GM19372 (cell line): Measurements from ENCODE around the gene GALNT18.

Experiments used
- ATAC-seq: cut with Tn5 transposase; IDR thresholded peaks from one replicate; pipeline ENCODE4 v1.9.1; 2021; ENCODE audit warnings: mild to moderate bottlenecking, low read depth, moderate library complexity; ENCODE audit not compliant: unreplicated experiment

GALNT18 gene

DNA sequence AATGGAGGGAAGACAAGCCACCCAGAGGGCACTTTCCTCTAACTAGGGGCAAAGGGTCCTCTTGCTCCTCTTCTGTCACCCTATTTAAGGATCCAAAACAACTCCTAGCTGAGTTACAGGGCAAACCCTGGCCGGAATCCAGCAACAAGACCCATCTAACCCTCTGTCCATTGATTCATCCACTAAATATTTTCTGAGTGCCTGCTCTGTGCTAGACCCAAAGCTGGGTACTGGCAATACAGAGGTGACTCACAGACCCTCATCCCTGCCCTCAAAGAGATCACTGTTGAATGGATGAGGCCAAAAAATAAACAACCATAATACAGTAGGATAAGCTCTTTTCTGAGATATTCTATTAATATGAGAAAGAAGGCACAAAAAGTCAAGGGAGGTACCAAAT is 4.3 kb upstream of the GALNT18 start:
- no peak for ATAC-seq

DNA sequence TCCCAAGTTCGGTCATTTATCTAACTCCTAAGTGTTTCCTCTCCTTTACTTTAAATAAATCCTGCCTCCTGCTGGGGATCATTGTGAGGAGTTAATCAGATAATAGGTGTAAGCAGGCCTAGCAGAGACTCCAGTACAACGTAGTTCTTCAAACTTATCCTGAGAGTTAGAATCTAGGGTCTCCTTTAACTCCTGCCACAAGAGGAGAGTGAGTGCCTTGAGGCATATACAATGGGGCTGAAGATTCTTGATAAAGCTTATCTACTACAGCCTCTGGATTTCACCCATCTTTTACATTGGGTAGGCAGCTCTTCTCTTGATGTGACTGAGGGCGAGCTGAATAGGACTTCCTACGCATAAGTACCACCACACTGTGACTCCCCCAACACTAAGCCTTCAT is 3.1 kb upstream of the GALNT18 start:
- no peak for ATAC-seq

DNA sequence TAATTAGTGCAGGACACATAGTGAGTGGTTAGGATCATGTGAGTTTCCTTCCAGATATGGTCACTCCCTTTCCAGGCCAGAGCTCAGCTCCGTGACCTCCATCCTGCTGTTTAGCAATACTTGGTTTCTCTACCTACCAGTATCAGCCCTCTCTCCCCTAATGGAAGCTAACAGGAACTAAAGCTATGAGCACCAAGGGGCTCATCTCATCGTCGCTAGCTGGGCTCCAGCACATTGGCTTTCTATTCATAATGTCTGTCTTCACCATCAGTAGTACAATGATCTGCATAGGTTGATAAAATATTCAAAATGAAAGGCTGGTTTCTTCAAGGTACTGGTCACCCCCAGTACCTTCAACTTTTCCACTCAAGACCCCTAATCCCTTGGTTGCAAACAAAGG is 2.4 kb upstream of the GALNT18 start:
- ATAC-seq: no peak

DNA sequence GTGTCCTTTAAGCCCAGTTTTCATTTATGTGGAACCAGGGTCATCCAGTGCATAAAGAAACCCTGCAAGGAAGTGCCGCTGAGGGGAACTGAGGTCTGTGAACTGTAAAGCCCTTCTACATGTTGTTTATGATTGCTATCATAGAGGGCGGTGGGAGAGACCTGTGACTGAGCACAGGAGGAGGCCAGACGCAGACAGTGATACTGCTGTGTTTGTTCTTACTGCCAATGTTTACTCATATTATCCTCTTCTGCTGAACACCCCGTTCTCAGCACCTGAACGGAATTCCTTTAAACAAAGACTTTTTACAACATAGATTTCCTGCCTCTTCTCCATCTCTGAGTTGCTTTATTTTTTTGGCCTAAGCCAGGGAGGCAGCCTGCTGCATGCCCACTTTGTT is 967 bp upstream of the GALNT18 start:
- no peak for ATAC-seq

DNA sequence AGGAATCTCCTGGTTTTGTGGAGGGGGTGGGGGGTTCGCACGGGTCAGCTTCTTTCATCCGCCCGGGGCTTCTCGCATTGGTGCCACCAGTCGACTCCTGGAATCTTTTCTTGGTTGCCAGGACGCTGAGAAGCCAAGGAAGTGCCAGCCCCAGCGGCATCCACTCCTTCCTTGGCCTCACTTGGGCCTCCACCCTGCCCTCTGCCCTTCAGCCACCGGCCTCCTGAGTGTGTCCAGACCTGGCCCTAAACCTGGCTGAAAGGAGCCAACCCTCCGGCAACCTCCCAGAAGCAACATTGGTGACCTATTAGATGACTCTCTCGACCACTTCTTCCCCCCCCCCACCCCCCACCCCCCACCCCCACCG is 518 bp upstream of the GALNT18 start:
- no peak for ATAC-seq

DNA sequence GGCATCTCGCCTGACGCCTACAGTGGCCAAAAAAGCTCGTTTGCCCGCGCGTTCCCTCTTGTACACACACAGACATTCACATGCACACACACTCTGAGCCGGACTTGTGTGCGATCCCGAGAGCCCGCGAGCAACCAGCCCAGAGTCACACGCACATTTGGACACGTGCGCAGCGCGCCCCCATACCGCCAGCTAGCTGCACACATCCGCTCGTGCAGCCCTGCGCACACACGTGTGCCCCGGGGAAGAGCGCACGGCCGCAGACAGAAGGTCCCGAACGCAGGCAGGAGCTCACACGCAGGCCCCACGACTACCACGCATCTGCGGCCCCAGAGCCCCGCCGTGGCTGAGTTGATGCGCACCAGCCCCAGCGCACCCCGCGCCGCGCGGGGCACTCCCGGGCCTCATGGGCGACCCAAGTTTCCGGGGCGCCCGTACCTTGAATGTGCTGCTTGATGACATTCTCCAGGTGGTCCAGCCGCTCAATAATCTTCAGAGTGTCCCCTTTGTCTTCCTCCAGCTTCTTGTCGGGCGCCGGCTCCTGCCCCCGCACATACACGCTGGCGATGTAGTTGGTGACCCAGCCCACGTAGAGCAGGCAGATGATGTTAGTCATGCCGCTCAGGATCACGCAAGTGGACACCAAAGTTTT is 758 bp downstream of the GALNT18 start:
- ATAC-seq: peak; percentile 26

DNA sequence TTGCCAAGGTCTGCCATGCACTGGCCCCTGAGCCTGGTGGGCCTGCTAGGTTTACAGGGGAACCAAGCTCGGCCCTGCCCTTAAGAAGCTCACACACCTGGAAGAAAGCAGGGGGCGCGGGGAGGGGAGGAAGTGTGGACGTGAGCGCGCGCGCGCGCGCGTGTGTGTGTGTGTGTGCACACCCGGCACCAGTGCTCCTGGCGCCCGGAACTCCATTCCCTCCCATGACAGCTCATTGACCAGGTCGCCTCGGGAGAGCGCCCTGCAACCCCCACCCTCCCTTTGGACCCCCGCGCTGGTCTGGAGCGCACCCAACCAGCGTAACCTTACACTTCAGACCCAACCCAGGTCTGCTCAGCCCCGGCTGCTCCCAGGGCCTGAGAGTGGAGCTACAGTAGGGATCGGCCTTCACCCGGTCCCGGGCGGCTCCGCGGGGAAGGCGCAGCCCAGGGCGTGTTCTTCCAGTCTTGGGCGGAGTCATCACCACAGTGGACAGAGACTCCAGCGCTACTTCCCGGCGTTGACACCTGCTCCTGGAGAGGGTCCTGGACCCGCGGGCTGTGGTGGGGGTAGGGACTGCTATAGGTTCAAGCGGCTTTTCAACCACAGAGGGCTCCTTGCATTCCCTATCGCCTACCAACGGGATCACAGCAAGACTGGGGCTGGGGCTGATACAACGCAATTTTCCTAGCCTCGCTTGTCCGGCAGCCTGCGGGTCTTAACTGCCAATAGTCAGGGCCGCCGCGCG is 1.5 kb downstream of the GALNT18 start:
- ATAC-seq: no peak

DNA sequence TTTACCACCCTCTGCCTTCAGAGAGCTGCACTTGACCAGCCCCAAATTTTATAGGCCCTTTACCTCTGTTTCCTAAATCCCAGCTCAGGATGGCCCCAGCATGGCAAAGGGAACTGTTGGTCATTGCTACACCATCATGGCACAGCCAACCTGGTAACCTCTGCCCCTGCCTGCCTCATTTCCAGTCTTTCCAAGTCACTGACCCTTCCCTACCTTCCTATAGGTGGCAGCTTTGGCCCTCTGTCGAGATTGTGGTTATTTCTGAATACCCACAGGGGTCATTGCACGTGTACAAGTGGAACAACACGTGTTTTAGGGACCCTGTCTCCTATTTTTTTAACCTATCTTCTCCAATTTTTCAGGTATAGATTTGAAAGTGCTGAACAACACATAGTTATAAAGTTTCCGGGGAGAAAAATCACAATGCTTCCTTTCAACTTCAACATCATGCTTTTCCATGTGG is 2.8 kb downstream of the GALNT18 start:
- no peak for ATAC-seq

DNA sequence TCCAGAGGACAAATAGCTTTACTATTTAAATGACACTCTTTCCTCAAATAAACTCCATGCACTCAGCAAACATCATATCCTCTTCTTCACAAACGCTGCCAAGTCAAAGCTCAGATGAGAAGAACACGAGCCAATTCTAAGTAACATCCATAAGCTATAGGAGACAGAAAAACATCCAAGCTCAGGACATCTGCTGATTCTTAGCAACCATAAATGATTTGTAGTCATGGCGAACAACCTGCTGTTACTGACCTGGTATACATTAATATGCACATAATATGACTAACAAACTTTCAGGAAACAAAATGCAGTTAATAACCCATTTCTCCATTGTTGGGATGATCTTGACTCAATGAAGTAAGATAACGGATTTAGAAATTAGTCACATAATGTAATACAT is 6.7 kb downstream of the GALNT18 start:
- no peak for ATAC-seq

DNA sequence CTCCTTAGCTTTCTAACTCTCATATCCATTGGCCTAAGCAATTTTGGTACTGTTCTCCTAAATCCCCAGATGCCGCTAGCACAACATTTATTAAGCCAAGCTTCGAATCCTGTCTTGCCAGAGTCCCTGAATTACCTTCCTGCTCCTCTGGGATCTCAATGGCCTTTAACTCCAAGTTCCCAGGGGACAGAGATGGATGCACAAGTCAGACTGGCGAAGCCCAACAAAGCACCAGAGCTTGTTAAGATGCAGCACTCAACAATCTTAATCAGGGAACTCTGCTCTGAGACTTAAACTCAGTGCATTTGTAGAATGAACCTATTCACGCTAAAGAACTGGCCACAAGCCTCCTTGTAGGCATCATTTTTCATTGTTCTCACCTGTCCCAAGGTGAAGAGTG is 9.4 kb downstream of the GALNT18 start:
- ATAC-seq: no peak

DNA sequence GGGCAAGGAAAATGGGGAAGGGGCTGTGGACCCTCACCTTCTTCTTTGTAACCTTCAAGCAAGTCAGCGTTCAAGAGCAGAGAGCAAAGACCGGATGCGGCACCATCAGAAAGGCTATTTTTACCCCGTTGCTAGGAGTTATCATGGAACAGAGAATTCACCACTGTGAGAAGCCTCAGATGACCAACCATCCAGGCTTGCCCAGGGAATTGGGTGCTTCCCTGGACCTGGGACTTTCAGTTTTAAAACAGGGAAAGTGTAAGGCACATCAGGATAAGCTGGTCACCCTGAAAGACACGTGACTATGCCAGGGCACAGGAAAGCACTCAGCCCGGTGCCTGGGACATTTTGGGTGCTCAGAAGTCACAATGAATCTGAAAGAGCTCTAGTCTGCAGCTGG is 10.4 kb downstream of the GALNT18 start:
- ATAC-seq: no peak

DNA sequence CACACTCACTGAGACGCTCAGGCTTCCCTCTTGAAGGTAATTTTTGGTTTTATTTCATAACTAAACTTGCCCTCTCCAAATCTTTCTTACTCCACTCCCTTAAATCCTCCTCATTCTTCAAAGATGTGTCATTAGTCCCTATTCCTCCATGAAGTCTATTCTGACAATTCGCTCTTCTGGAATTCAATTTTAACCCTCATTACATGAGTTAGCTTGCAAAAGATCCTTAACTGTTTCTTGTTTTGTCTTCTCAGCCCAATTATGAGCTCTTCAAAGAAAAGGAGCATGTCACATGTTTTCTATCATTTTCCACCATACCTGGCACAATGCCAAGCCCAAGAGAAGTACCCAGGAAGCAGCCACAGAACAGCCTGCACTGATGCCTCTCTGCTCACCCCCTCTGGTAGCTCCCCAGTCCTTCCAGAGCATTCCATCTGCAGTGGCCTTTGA is 13.0 kb downstream of the GALNT18 start:
- no peak for ATAC-seq

DNA sequence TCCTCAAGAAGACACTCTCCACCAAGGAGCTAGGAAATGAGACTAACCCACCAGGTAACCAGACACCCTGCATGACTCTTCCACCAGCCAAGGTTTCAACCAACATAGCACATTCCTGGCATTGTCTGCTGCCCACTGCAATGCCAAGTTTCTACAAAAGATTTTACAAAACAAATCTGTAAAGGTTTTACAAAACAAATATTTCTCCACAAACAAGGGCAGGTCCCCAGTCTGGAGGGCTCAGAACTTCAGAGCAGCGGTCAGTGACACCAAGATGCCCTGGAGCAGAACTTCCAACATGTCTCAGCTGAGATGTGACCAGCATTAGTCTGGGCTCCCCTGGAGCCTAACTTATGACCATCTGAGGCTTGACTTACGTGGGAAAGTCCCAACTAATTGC is 14.0 kb downstream of the GALNT18 start:
- no peak for ATAC-seq

DNA sequence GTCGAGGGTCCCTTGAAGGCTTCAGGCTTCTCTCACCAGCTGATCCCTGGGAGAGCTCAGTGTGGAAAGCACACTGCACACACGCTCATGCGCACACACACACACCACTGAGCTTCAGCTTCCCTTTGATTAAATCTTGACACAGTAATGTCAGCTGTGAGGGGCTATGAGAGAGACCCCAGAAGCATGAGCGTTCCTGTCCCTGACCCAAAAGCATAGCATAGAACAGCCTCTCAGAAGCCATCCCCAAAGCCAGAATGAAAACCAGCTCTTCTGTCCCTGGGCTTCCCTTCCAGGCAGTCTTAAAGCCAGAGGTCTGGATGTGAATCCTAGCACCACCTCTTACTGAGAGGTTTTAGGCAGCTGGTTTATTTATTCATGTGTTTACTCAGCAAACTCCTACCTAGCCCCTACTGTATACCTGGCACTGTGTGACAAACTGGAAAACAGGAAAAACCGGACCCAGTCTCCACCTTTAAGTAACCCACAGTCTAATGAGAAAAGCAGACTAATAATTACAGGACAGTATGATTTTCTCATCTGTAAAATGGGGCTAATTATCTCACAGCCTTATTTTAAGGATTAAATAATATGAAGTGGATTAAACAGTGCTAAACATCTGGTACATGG is 15.9 kb downstream of the GALNT18 start:
- ATAC-seq: no peak

DNA sequence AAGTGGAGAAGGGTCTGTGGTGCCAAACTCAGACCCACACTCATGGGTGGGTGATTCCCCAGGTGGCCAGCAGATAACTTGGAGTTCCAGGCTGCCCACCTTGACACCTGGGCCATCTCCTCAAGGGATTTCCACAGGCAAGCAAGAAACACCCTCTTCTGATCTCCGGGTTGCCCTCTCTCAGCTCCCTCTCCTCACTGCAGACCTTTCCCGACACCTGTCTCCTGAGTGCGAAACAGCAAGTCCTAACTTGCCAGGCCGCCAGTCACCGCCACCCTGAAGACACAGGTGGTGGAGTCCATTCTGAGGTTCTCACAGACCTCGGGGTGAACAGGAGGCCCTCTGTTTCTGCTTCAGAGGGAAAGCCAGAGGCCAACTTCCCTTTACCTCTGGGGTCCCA is 16.6 kb downstream of the GALNT18 start:
- no peak for ATAC-seq

DNA sequence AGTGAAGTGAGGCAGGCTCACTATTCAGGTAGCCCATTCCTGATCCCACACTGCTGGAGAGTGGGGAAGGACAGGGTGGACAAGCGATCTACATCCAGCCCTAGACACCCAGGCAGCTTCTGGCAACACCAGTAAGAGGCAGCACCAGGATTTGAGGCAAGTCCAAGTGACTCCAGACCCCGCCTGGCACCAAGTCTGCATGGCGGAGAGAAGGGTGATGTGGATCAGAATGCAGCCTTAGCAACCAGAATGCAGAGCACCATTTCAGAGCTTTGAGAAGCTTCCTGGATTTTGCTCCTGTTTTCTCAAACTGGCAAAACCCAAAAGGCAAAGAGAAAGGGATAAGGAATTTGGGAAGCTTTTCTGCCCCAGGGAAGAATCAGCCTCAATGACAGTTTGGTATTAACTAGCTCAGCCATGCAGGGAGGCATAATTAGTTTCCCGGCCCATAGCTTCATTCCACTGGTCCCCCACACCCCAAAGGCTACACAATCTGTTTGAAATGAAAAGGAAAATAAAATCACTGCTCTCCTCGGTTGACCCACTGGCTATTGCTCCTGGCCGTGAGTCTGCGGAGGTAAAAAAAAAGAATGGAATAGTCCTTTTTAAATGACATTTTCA is 17.3 kb downstream of the GALNT18 start:
- ATAC-seq: no peak

DNA sequence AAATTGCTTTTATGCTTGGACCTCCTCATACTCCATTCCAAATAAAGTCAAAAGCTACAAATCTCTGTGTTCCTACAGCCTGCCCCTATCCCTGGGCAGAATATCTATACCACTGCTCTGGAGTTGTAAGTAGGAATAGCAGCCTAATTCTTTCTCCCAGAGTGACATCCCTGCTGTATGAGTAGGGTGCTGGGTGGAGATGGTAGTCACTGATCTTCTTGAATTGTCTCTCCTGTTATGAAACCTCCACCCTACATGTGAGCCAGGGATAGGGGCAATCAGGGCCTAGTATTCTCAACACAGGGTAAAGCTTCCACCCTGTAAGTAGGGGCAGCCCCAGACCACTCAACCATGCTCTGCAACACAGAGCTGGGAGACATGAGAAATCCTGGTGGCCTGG is 19.8 kb downstream of the GALNT18 start:
- ATAC-seq: no peak

DNA sequence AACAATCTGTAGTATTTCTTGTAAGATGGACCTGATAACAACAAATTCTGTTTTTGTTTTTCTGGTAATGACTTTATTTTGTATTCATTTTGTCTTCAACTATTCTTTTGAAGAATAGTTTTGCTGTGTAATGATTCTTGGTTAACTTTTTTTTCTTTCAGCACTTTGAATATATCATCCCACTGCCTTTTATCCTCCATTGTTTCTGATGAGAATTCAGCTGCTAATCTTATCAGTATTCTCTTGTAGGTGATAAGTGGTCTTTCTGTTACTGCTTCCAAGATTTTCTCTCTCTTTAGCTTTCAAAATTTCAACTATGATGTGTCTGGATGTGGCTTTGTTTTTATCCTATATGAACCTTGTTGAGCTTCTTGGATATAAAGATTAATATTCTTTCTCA is 21.5 kb downstream of the GALNT18 start:
- no peak for ATAC-seq

DNA sequence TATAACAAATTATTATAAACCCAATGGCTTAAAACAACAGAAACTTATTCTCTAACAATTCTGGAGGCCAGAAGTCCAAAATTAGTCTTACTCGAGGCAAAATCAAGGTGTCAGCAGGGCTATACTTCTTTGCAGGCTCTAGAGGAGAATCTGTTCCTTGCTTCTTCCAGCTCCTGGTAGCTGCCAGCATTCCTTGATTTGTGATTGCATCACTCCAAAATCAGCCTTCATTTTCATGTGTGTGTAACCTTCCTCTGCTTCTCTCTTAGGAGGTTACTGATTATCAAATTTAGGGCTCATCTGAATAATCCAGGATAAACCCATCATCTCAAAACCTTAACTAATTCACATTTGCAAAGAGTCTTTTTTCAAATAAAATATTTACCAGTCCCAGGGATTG is 23.6 kb downstream of the GALNT18 start:
- no peak for ATAC-seq

DNA sequence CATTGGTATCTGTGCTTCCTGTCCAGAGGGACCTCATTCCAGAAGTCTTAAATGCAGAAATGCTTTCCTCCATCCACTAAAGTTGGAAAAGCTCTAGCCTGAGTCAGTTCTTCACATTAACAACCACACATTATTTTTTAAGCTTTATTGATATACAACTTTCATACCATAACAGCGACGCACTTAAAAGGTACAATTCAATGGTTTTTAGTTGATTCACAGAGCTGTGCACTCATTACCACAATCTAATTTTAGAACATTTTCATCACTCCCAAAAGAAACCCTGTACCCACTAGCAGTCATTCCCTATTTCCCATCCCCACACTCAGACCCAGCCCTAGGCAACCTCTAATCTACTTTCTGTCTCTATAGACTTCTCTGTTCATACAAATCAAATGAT is 27.6 kb downstream of the GALNT18 start:
- no peak for ATAC-seq

DNA sequence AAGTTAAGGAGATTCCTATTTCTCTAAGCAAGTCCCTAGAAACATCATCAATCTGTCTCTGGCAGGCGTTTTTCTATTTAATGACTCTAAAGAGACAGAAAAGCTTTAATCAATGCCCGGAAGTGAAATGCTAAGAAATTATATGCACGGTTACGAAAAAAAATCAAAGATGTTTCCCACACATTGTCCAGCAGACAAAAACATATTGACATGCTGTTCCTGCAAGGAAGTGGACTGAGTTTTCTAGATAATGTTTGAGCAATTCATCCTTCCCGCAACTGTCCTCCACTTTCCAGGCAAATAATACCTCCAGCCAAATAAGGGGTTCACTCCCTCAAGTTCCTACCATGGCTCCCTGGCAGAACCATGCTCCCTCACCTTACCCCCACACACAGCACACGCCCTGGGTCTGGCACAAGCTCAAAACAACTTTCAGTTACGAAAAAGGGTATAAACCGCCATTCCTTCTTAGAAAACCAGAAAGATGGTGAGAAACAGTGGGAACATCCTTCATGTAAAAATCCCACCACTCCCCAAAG is 29.6 kb downstream of the GALNT18 start:
- ATAC-seq: no peak
